CD1c-positive myeloid dendritic cell (primary cell): ENCODE results near the gene C1orf74.
A peak's percentile ranks its signal among the peaks of the same experiment; 100 is the strongest.

Source experiments
- DNase-seq: peaks from one replicate; pipeline ENCODE4 v3.0.0-alpha.2; 2016; ENCODE audit errors: extremely low spot score

Gene C1orf74

DNA sequence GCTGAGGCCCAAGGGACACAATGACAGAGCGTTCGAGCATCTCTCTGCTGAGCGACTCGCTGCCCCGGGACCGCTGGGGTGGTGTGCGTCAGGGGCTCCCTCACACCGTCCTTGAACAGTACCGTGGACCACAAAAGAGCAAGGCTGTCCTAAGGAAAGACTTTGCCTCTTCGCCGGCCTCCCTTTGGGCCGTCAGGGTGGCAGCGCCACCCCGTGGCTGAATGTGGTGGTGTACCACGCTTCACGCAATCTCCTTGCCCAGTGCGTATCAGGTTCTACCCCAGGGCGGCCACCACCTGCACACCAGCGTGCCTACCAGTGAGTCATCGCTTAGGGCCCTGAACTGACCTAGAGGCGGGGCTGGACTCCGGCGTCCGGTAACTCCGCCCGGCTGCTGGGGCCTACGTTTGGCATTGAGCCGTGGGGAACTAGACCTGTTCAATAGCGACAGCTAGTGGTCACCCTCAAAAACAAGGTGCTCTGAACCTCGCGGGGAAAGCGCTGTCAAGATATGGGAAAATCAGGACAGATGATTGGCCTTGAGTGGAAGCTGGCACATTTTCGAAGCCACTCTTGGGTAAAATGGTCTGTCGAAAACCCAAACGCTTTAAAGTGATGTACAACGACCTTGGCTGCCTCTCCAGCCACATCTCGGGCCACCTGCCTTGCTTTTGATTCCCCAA lies 36.6 kb downstream of the C1orf74 start:
- peak; percentile 94 for DNase-seq

GRCh38 chr1:209746451-209747165 lies 37.8 kb downstream of the C1orf74 start:
- no peak for DNase-seq

GRCh38 chr1:209743145-209743482 lies 41.2 kb downstream of the C1orf74 start:
- DNase-seq: no peak

DNA sequence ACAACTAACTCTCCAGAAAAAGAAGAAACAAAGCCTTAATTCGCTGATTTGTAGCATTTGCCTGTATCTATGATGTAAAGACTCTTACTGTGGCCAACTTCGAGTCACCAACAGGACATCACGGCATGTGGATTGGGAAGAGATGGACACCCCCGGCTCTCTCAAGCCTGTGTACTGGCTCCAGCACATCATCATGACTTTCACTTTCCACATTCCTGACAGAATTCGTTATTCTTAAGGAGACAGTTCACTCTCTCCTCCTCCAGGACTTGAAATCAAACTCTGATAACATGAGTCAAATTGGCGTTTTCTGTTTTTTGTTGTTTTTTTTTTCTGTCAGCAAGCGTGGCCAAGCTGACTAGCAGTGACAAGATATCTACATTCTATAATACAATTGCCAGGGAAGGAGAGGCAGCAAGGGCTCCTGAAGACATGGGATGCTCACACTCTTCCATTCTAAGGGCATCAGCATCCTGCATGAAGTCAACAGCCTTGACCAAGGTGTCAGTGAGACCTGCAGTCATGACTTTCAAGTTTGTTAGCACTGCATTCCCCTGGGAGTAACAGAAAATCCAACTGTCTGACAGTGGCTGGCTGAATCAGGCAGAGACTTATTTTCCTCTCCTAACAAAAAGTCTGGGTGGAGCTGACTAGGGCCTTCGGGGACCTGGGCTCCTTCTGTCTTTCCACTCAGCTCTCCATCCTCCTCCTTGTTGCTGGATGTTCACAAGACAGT lies 41.8 kb downstream of the C1orf74 start:
- DNase-seq: no peak

DNA sequence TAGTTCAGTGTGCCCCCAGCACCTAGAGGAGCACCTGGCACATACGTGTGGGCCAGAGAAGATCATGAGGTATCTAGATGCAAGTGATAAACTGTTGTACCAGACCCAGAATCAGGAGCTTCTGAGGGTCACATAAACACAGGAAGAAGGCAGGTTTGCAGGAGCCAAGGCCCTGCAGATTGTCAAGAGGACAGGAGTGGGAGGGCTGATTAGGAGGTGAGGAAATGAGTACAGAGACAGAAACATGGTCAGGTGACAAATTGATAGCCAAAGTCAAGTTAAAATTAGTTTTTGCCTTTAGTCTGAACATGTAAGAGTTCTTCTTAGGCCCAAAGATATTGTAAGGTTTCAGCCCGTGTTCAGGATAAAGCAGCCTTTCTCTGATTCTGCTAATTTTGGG lies 42.5 kb downstream of the C1orf74 start:
- no peak for DNase-seq

DNA sequence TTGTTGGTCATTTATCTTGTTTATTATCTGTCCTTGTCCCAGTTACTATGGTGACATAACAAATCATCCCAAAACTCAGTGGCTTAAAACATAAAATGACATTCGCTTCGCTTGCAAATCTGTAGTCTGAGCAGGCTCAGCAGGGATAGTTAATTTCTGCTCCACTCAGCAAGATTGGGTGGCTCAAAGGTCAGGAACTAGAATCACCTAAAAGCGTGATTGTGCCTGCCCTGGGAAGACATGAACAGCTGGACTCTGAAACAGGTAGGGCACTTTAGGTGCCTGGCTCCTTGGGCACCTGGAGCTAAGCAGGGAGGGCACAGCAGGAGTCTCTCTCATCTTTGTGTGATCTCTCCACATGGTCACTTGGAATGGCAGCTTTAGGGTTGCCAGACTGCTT lies 43.2 kb downstream of the C1orf74 start:
- no peak for DNase-seq

- peak; percentile 46 for DNase-seq
These were observed 46.1 kb downstream of the C1orf74 start for GRCh38 chr1:209738270-209738669.

- DNase-seq: no peak
These were observed 47.2 kb downstream of the C1orf74 start for GRCh38 chr1:209737118-209737505.

DNA sequence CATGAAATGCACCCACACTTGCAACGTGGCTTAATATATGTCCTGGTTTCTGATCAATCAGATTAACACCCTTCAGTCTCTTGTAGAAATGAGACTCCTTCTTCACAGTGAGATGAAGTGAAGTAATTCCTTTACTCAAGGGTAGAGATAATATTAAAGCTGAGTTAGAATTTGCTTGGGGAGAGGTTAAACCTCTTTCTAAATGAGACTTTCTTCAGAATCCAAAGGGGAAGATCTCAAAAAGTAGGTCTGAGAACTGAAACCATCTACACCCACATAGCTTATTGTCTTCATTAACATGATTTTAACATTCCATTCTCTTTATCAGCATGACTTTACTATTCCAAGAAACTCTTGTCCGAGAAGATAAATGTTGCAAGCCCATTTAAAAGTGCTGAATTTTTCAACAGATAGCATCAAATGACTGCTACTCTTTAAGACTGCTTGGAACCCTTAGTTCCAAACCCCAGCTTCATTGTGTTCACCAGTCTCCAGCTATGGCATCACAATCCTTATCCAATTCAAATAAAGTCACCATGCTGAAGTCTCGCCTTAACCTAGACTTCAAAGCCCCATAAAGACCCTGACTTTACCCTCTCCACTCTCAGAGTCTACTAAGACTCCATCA lies 47.8 kb downstream of the C1orf74 start:
- DNase-seq: peak; percentile 75

DNA sequence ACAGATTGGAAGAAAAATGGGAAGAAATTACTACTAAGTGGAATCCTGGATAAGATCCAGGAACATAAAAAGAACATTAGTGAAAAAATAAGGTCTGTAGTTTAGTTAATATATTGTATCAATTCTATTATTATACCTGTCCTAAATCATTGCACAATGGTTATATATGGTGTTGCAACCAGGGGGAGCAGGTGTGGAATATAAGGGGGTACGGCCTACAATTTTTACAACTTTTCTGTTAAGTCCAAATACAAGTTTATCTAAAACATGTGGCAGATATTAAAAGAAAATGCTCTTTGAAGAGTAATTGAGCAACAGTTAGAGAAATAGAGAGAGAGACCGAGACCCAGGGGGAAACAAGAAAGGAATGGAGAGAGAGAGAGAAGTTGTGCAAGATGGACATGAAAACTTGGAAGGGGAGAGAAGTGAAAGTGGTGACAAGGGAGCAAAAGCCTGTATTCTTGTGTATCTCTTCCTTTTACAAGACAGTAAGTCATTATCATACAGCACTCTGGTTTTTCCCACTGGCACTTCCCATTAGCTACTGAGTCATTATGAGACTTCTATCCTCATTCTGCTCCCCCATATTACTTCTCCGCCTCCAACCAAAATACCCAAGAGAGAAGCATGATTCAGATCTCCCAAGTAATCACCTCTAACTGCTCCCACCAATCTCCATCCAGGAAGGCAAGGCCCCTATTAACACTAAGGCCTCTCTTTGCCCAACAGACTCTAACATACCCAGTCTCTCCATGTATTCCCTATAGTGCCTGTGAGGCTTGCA lies 50.8 kb downstream of the C1orf74 start:
- peak; percentile 89 for DNase-seq

GRCh38 chr1:209732725-209733124 lies 51.6 kb downstream of the C1orf74 start:
- no peak for DNase-seq

GRCh38 chr1:209729436-209729835 lies 54.9 kb downstream of the C1orf74 start:
- DNase-seq: no peak
